H9 (cell line): ENCODE data around the gene CD46. TPM values are rescaled to one million over a fixed set of nuclear protein-coding genes. Genes with fewer than 3 reads are reported as not detected.

Experiments used
- DNase-seq: peaks from one replicate; pipeline ENCODE4 v3.0.0-alpha.2; 2017
- H2AFZ ChIP-seq: one replicate; pipeline ENCODE4 v1.6.1; 2013; ENCODE audit warnings: mild to moderate bottlenecking, low read length, control low read depth, moderate library complexity
- H2AK5ac ChIP-seq: 2 replicates; pipeline ENCODE4 v1.6.1; 2013; ENCODE audit warnings: low read length, control low read depth, mixed read lengths; ENCODE audit not compliant: insufficient read length
- H2BK120ac ChIP-seq: one replicate; pipeline ENCODE4 v1.6.1; 2013; ENCODE audit warnings: low read depth, mild to moderate bottlenecking, low read length, control low read depth, inconsistent platforms; ENCODE audit not compliant: poor library complexity, severe bottlenecking
- H2BK12ac ChIP-seq: 2 replicates; pipeline ENCODE4 v1.6.1; 2013; ENCODE audit warnings: low read length, control low read depth, mixed read lengths, low read depth; ENCODE audit not compliant: insufficient read length
- H2BK15ac ChIP-seq: 2 replicates; pipeline ENCODE4 v1.6.1; 2013; ENCODE audit warnings: low read depth, low read length, control low read depth
- H2BK20ac ChIP-seq: one replicate; pipeline ENCODE4 v1.6.1; 2013; ENCODE audit warnings: low read depth, mild to moderate bottlenecking, low read length, control low read depth, inconsistent platforms; ENCODE audit not compliant: poor library complexity, severe bottlenecking
- H2BK5ac ChIP-seq: 2 replicates; pipeline ENCODE4 v1.6.1; 2013; ENCODE audit warnings: low read length, control low read depth, mixed read lengths; ENCODE audit not compliant: insufficient read length
- H3K14ac ChIP-seq: 2 replicates; pipeline ENCODE4 v1.6.1; 2013; ENCODE audit warnings: low read length, control low read depth; ENCODE audit not compliant: insufficient read depth
- H3K18ac ChIP-seq: 2 replicates; pipeline ENCODE4 v1.6.1; 2013; ENCODE audit warnings: low read depth, mild to moderate bottlenecking, mixed read lengths, low read length, control low read depth; ENCODE audit not compliant: insufficient read length
- H3K23ac ChIP-seq: 2 replicates; pipeline ENCODE4 v1.6.1; 2013; ENCODE audit warnings: low read length, control low read depth, mixed read lengths, low read depth; ENCODE audit not compliant: insufficient read length
- H3K23me2 ChIP-seq: 2 replicates; pipeline ENCODE4 v1.6.1; 2013; ENCODE audit warnings: low read depth, mild to moderate bottlenecking, mixed read lengths, low read length, control low read depth; ENCODE audit not compliant: insufficient read length, poor library complexity, severe bottlenecking
- H3K27ac ChIP-seq: 2 replicates; pipeline ENCODE4 v1.5.1; 2013; ENCODE audit warnings: low read length, control low read depth, mixed read lengths, low read depth; ENCODE audit not compliant: insufficient read length
- H3K27me3 ChIP-seq: 2 replicates; pipeline ENCODE4 v1.6.1; 2013; ENCODE audit warnings: low read length, control low read depth, inconsistent platforms; ENCODE audit not compliant: insufficient read depth
- H3K4ac ChIP-seq: 2 replicates; pipeline ENCODE4 v1.6.1; 2013; ENCODE audit warnings: low read depth, mild to moderate bottlenecking, control low read depth, inconsistent platforms, low read length, moderate library complexity
- H3K4me1 ChIP-seq: 2 replicates; pipeline ENCODE4 v1.6.1; 2013; ENCODE audit warnings: low read length, control low read depth, inconsistent platforms; ENCODE audit not compliant: insufficient read depth
- H3K4me2 ChIP-seq: 2 replicates; pipeline ENCODE4 v1.6.1; 2013; ENCODE audit warnings: low read length, control low read depth, mixed read lengths; ENCODE audit not compliant: insufficient read length, insufficient read depth
- H3K56ac ChIP-seq: 2 replicates; pipeline ENCODE4 v1.6.1; 2013; ENCODE audit warnings: low read depth, mild to moderate bottlenecking, mixed read lengths, low read length, control low read depth; ENCODE audit not compliant: insufficient read length
- H3K79me1 ChIP-seq: 2 replicates; pipeline ENCODE4 v1.6.1; 2013; ENCODE audit warnings: low read depth, mild to moderate bottlenecking, moderate library complexity, low read length, control low read depth, inconsistent platforms; ENCODE audit not compliant: insufficient read depth, poor library complexity, severe bottlenecking
- H3K79me2 ChIP-seq: 2 replicates; pipeline ENCODE4 v1.6.1; 2013; ENCODE audit warnings: low read length, control low read depth, inconsistent platforms; ENCODE audit not compliant: insufficient read depth
- H3K9ac ChIP-seq: 2 replicates; pipeline ENCODE4 v1.6.1; 2013; ENCODE audit warnings: low read length, control low read depth, mixed read lengths; ENCODE audit not compliant: insufficient read length; ENCODE audit errors: extremely low read depth
- H3K9me3 ChIP-seq: one replicate; pipeline ENCODE4 v1.6.1; 2013; ENCODE audit warnings: low read depth, low read length, inconsistent platforms; ENCODE audit not compliant: control insufficient read depth
- H3T11ph ChIP-seq: one replicate; pipeline ENCODE4 v1.6.1; 2013; ENCODE audit warnings: mild to moderate bottlenecking, low read length, control low read depth, inconsistent platforms
- H4K20me1 ChIP-seq: one replicate; pipeline ENCODE4 v1.6.1; 2013; ENCODE audit not compliant: control insufficient read depth, insufficient read length, insufficient read depth
- H4K5ac ChIP-seq: 2 replicates; pipeline ENCODE4 v1.6.1; 2013; ENCODE audit warnings: low read depth, mild to moderate bottlenecking, mixed read lengths, low read length, control low read depth; ENCODE audit not compliant: insufficient read length
- H4K8ac ChIP-seq: replicated peaks from 2 replicates; pipeline ENCODE4 v1.6.1; 2013; ENCODE audit warnings: low read length, control low read depth, mixed read lengths, low read depth; ENCODE audit not compliant: insufficient read length
- H4K91ac ChIP-seq: 2 replicates; pipeline ENCODE4 v1.6.1; 2013; ENCODE audit warnings: low read depth, mild to moderate bottlenecking, moderate library complexity, mixed read lengths, low read length, control low read depth; ENCODE audit not compliant: insufficient read length
- H3K27ac Mint-ChIP-seq, 3 experiments: 2 replicates in 2 of 3; 3 replicates in 1 of 3; pipeline ENCODE4 v1.8.0; 2020 to 2021; ENCODE audit warnings: mixed read lengths in 3 of 3, mild to moderate bottlenecking in 1 of 3, moderate library complexity in 1 of 3
- H3K27me3 Mint-ChIP-seq: 2 replicates; pipeline ENCODE4 v1.8.0; 2021; ENCODE audit warnings: low read depth, mild to moderate bottlenecking, moderate library complexity, mixed read lengths
- H3K36me3 Mint-ChIP-seq, 3 experiments: 2 replicates in 2 of 3; 3 replicates in 1 of 3; pipeline ENCODE4 v1.8.0; 2020 to 2021; ENCODE audit warnings: low read depth in 3 of 3, mixed read lengths in 3 of 3; ENCODE audit not compliant: insufficient read depth in 1 of 3
- H3K4me1 Mint-ChIP-seq, 2 experiments: 2 replicates each; pipeline ENCODE4 v1.8.0; 2020; ENCODE audit warnings: mixed read lengths in 2 of 2
- H3K4me3 Mint-ChIP-seq, 2 experiments: 2 replicates in 1 of 2; 3 replicates in 1 of 2; pipeline ENCODE4 v1.8.0; 2020 to 2021; ENCODE audit warnings: mild to moderate bottlenecking in 2 of 2, mixed read lengths in 2 of 2, moderate library complexity in 1 of 2
- H3K9me3 Mint-ChIP-seq, 2 experiments: 2 replicates in 1 of 2; 3 replicates in 1 of 2; pipeline ENCODE4 v1.8.0; 2020; ENCODE audit warnings: mild to moderate bottlenecking in 2 of 2, mixed read lengths in 2 of 2, moderate library complexity in 1 of 2
- CTCF ChIP-seq: fragments of 200-600 bp; sonication (generic); conservative IDR thresholded peaks from 3 replicates; pipeline ENCODE4 v1.8.0; 2021; ENCODE audit warnings: antibody characterized with exemption, mild to moderate bottlenecking
- total RNA-seq: library from RNA; stranded (reverse); gene quantifications from 2 replicates; pipeline ENCODE4 v1.2.1, GENCODE V29; 2021

The CD46 gene
- total RNA-seq, 1 experiment from 2014 or later = 89.2 TPM

DNA sequence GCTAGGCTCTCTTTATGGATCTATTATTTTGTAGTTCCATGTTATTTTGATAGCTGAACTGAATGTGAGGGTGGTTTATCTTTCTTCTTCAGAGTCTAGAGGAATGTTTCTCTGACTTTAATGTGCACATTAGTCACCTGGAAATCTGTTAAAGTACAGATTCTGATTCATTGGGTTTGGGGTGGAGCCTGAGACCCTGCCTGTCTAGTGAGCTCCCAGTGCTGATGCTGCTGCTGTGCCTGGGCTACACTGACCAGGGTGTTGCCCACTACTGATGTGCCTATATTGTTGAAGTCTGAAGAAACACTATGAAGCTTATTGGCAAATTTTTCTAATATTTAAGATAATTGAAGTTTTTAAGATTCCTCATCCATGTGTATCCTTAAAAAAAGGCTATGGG is 35.9 kb downstream of the CD46 start:
- no peak overlapping the region for H2BK12ac ChIP-seq
- no peak overlapping the region for H2BK5ac ChIP-seq
- H2BK120ac ChIP-seq = no peak overlapping the region
- H3K79me1 ChIP-seq = no peaks in the 10 kb centered on the region
- H3K14ac ChIP-seq = no peak overlapping the region
- H3K79me2 ChIP-seq = no peaks in the 10 kb centered on the region
- H3K27ac Mint-ChIP-seq = no peak overlapping the region
- H3K4ac ChIP-seq = no peak overlapping the region
- no peaks in the 10 kb centered on the region for H3K27me3 ChIP-seq
- no peak overlapping the region for H3K9ac ChIP-seq
- H3K9me3 ChIP-seq = no peaks in the 10 kb centered on the region
- H3K23ac ChIP-seq = no peak overlapping the region
- H3K36me3 Mint-ChIP-seq = peaks cover 11 to 54% (median 31%) of the 10 kb centered on the region in 3 experiments; a peak in 6 of 7 replicates
- H3K4me1 Mint-ChIP-seq = no peaks in the 10 kb centered on the region
- no peak overlapping the region for H3K18ac ChIP-seq
- no peak overlapping the region for H2BK15ac ChIP-seq
- no peaks in the 10 kb centered on the region for H3K23me2 ChIP-seq
- DNase-seq = no peak
- H2AK5ac ChIP-seq = no peak overlapping the region
- H3K27me3 Mint-ChIP-seq = no peaks in the 10 kb centered on the region
- H4K5ac ChIP-seq = no peak overlapping the region
- H3K27ac ChIP-seq = no peak overlapping the region
- no peaks in the 10 kb centered on the region for H3K9me3 Mint-ChIP-seq
- no peak overlapping the region for H4K8ac ChIP-seq
- H3T11ph ChIP-seq = no peak overlapping the region
- H3K56ac ChIP-seq = no peak overlapping the region
- H2AFZ ChIP-seq = no peak overlapping the region
- no peak overlapping the region for H3K4me2 ChIP-seq
- no peaks in the 10 kb centered on the region for H3K4me1 ChIP-seq
- H3K4me3 Mint-ChIP-seq = no peak overlapping the region
- no peak overlapping the region for H2BK20ac ChIP-seq
- H4K91ac ChIP-seq = no peak overlapping the region
- no peak for TF ChIP-seq CTCF
- no peaks in the 10 kb centered on the region for H4K20me1 ChIP-seq
